IMR-90 (cell line): ENCODE results near the gene PUDP. TPM values are rescaled to one million over a fixed set of nuclear protein-coding genes. Genes with fewer than 3 reads are reported as not detected.

Source experiments
- ATAC-seq: fragments of 200-7000 bp; cut with Tn5 transposase; 2 replicates; pipeline ENCODE4 v1.9.1; 2020; ENCODE audit warnings: low read depth, mild to moderate bottlenecking, moderate library complexity
- BruUV-seq: library from RNA; stranded (reverse); fragments of 400-500 nt; replicated peaks from 2 replicates; lab custom pipeline; 2021; lab: Mats Ljungman, UMichigan
- CTCF ChIA-PET: fragments of 300-600 bp; formaldehyde crosslinking; extraction: SDS; loops from one replicate; lab custom pipeline; 2021; ENCODE audit warnings: antibody characterized with exemption; lab: Yijun Ruan, JAX
- POLR2A ChIA-PET: fragments of 300-600 bp; sonication (Branson Sonifier 250); formaldehyde crosslinking; loops from one replicate; lab custom pipeline; 2022; ENCODE audit warnings: antibody characterized with exemption; ENCODE audit not compliant: unreplicated experiment; lab: Charles Lee
- DNase-seq: peaks from one replicate; pipeline ENCODE4 v3.0.0; 2013
- H2AFZ ChIP-seq: replicated peaks from 2 replicates; pipeline ENCODE3; 2013; ENCODE audit warnings: low read length, mild to moderate bottlenecking; ENCODE audit not compliant: poor library complexity
- H2AK5ac ChIP-seq: 2 replicates; pipeline ENCODE4 v1.6.1; 2013; ENCODE audit warnings: low read depth, low read length, inconsistent platforms
- H2AK9ac ChIP-seq: replicated peaks from 2 replicates; pipeline ENCODE3; 2013; ENCODE audit warnings: mild to moderate bottlenecking, low read depth, low read length, moderate library complexity; ENCODE audit not compliant: poor library complexity
- H2BK120ac ChIP-seq: 2 replicates; pipeline ENCODE4 v1.6.1; 2013; ENCODE audit warnings: low read depth, low read length, inconsistent platforms
- H2BK15ac ChIP-seq: 3 replicates; pipeline ENCODE4 v1.6.1; 2013; ENCODE audit warnings: low read depth, low read length, inconsistent platforms
- H2BK20ac ChIP-seq: 2 replicates; pipeline ENCODE4 v1.6.1; 2013; ENCODE audit warnings: low read depth, mild to moderate bottlenecking, inconsistent platforms, low read length, moderate library complexity
- H2BK5ac ChIP-seq: 2 replicates; pipeline ENCODE4 v1.6.1; 2013; ENCODE audit warnings: mild to moderate bottlenecking, low read depth, low read length, inconsistent platforms; ENCODE audit not compliant: poor library complexity, severe bottlenecking
- H3K14ac ChIP-seq: replicated peaks from 2 replicates; pipeline ENCODE4 v1.6.1; 2013; ENCODE audit warnings: low read depth, low read length, inconsistent platforms
- H3K18ac ChIP-seq: 2 replicates; pipeline ENCODE4 v1.6.1; 2013; ENCODE audit warnings: low read depth, low read length, control low read depth
- H3K23ac ChIP-seq: 2 replicates; pipeline ENCODE4 v1.6.1; 2013; ENCODE audit warnings: low read depth, low read length, inconsistent platforms
- H3K27ac ChIP-seq: 2 replicates; pipeline ENCODE4 v1.5.1; 2013; ENCODE audit warnings: mild to moderate bottlenecking, control low read depth, low read length; ENCODE audit not compliant: insufficient read depth
- H3K27me3 ChIP-seq: 2 replicates; pipeline ENCODE4 v1.6.1; 2013; ENCODE audit warnings: low read length; ENCODE audit not compliant: control insufficient read depth, insufficient read depth
- H3K36me3 ChIP-seq: 2 replicates; pipeline ENCODE4 v1.6.1; 2013; ENCODE audit warnings: low read length, mixed read lengths; ENCODE audit not compliant: control insufficient read depth, insufficient read depth
- H3K4ac ChIP-seq: 2 replicates; pipeline ENCODE4 v1.6.1; 2013; ENCODE audit warnings: low read depth, low read length, inconsistent platforms
- H3K4me1 ChIP-seq: 2 replicates; pipeline ENCODE4 v1.6.1; 2013; ENCODE audit warnings: low read length, mixed read lengths; ENCODE audit not compliant: control insufficient read depth, insufficient read depth
- H3K4me2 ChIP-seq: 2 replicates; pipeline ENCODE4 v1.6.1; 2013; ENCODE audit warnings: low read depth, mild to moderate bottlenecking, control low read depth, low read length, moderate library complexity
- H3K4me3 ChIP-seq: 2 replicates; pipeline ENCODE4 v1.5.1; 2013; ENCODE audit warnings: low read depth, mild to moderate bottlenecking, control low read depth, low read length, moderate library complexity; ENCODE audit not compliant: insufficient read depth
- H3K56ac ChIP-seq: 2 replicates; pipeline ENCODE4 v1.6.1; 2013; ENCODE audit warnings: low read length, inconsistent platforms; ENCODE audit not compliant: insufficient read depth; ENCODE audit errors: extremely low read depth
- H3K79me1 ChIP-seq, 2 experiments: 2 replicates each; pipeline ENCODE4 v1.6.1; 2013; ENCODE audit warnings: low read length in 2 of 2, inconsistent platforms in 1 of 2, low read depth in 1 of 2
- H3K9ac ChIP-seq: 2 replicates; pipeline ENCODE4 v1.6.1; 2013; ENCODE audit warnings: low read depth, low read length, control low read depth
- H3K9me1 ChIP-seq: 2 replicates; pipeline ENCODE4 v1.6.1; 2013; ENCODE audit warnings: low read length, inconsistent platforms; ENCODE audit not compliant: insufficient read depth
- H3K9me3 ChIP-seq: 2 replicates; pipeline ENCODE4 v1.6.1; 2013; ENCODE audit warnings: low read length; ENCODE audit not compliant: control insufficient read depth, insufficient read depth
- H4K20me1 ChIP-seq: 2 replicates; pipeline ENCODE4 v1.6.1; 2013; ENCODE audit warnings: low read length, inconsistent platforms; ENCODE audit not compliant: insufficient read depth
- H4K5ac ChIP-seq: 2 replicates; pipeline ENCODE4 v1.6.1; 2013; ENCODE audit warnings: mild to moderate bottlenecking, low read depth, low read length, control low read depth
- H4K8ac ChIP-seq, 2 experiments: 2 replicates each; pipeline ENCODE4 v1.6.1; 2013; ENCODE audit warnings: low read depth in 2 of 2, low read length in 2 of 2, control low read depth in 1 of 2, inconsistent platforms in 1 of 2
- H4K91ac ChIP-seq: 2 replicates; pipeline ENCODE4 v1.6.1; 2013; ENCODE audit warnings: low read depth, low read length, inconsistent platforms; ENCODE audit not compliant: insufficient read depth
- CHD1 ChIP-seq: IDR thresholded peaks from 2 replicates; pipeline ENCODE4 v1.6.1; 2012; ENCODE audit warnings: low read depth, low read length, improper control_type of control experiment
- FOS ChIP-seq: fragments of 150-350 bp; IDR thresholded peaks from 2 replicates; pipeline ENCODE4 v1.6.1; 2016; ENCODE audit warnings: low read depth, low read length
- USF2 ChIP-seq: fragments of 150-350 bp; IDR thresholded peaks from 2 replicates; pipeline ENCODE4 v1.6.1; 2017; ENCODE audit warnings: mild to moderate bottlenecking, antibody characterized with exemption, low read length, low read depth
- WGBS, 2 experiments: methylation state at CpG; one replicate each; pipeline versions ENCODE4 v1.1.5 to v1.1.7; 2013; ENCODE audit warnings: missing lambda C conversion rate in 2 of 2; ENCODE audit not compliant: insufficient read length in 1 of 2; ENCODE audit errors: extremely low coverage in 2 of 2; 5-methylcytosine and 5-hydroxymethylcytosine counted together
- dilution Hi-C: fragments of 300-500 bp; cut with HindIII; formaldehyde crosslinking; loops from one replicate; pipeline ENCODE4 v1.14.3; 2018; ENCODE audit warnings: low sequenced_read_pairs; ENCODE audit not compliant: unreplicated experiment
- in situ Hi-C: fragments of 300-500 bp; cut with MboI; formaldehyde crosslinking; loops from 3 replicates; pipeline ENCODE4 v1.14.3; 2019; ENCODE audit warnings: low sequenced_read_pairs, inconsistent platforms, mixed read lengths
- intact Hi-C: fragments of 100-400 bp; cut with micrococcal nuclease; formaldehyde crosslinking; loops from 2 replicates; pipeline ENCODE4 v1.10.0; 2022
- polyA plus RNA-seq, 3 experiments: library from polyadenylated mRNA; depleted of rRNA; stranded (reverse); fragments of >200 nt; gene quantifications; 2 replicates each; pipeline ENCODE4 v1.2.3, GENCODE V29; 2012; ENCODE audit warnings: low replicate concordance in 1 of 3
- total RNA-seq: library from RNA; depleted of rRNA; stranded (reverse); fragments of >200 nt; gene quantifications from 2 replicates; pipeline ENCODE4 v1.2.3, GENCODE V29; 2012

PUDP gene
- total and polyA plus RNA-seq, 2 of the 4 experiments (the other 2 are of a cell fraction), result 22.2 to 28.6 TPM

GRCh38 chrX:7134981-7135380, 13.0 kb downstream of the PUDP start:
- Histone ChIP-seq H3K9me3 (no peaks in the 10 kb centered on the region), H3K4ac (no peak overlapping the region), H3K4me2 (no peak overlapping the region), H2BK15ac (no peak overlapping the region), H3K36me3 (no peaks in the 10 kb centered on the region), H4K91ac (no peak overlapping the region), H2BK120ac (no peak overlapping the region), H3K18ac (no peak overlapping the region), H2AFZ (no peak overlapping the region), H3K27me3 (no peaks in the 10 kb centered on the region), H3K14ac (no peak overlapping the region), H3K79me1 (peaks cover 42 to 77% of the 10 kb centered on the region in 2 experiments), H3K4me3 (no peak overlapping the region), H3K56ac (no peak overlapping the region), H2AK5ac (no peak overlapping the region), H2AK9ac (no peak overlapping the region), H2BK20ac (no peak overlapping the region), H2BK5ac (no peak overlapping the region), H3K9ac (no peak overlapping the region), H3K9me1 (peaks cover 21% of the 10 kb centered on the region), H3K4me1 (peaks cover 15% of the 10 kb centered on the region), H4K8ac (no peak overlapping the region), H3K27ac (no peak overlapping the region), H3K23ac (no peak overlapping the region; the same call in 1 of the 2 replicates), H4K20me1 (peaks cover 14% of the 10 kb centered on the region), H4K5ac (no peak overlapping the region)
- WGBS, 2 experiments, result no CpG with 5 or more reads among the region's 2 CpGs
- ATAC-seq, result no peak
- BruUV-seq, result no TSS peak
- TF ChIP-seq CHD1, result no peak
- no peak for TF ChIP-seq FOS
- TF ChIP-seq USF2, result no peak
- no peak for DNase-seq
- dilution Hi-C loops, result no loop called here
- intact Hi-C loops, result loop anchor here (5.0 kb wide), 1 partner anchor 792 kb away; the partner anchor contains the start of gene PNPLA4
- in situ Hi-C loops, result no loop called here
- POLR2A ChIA-PET, result no interaction called here
- CTCF ChIA-PET, result no interaction called here
